ENCODE results near the gene MCHR2.

- TF ChIP-seq POLR2A (IDR thresholded peaks at IDR 0.05) (no peak), CTCF (IDR thresholded peaks at IDR 0.05 in 4 of 5, conservative IDR thresholded peaks at IDR 0.05 in 1 of 5) (no peak)
Observed at GRCh38 chr6:99901596-99902384, 92.2 kb downstream of the MCHR2 start.
